Hepatocyte (in vitro differentiated cells): ENCODE results near the gene WWTR1.

ENCODE experiments used
- EZH2 ChIP-seq: fragments of 200-600 bp; sonication (generic); IDR thresholded peaks from 2 replicates; pipeline ENCODE4 v1.6.1; 2016; ENCODE audit warnings: antibody characterized with exemption, mild to moderate bottlenecking, borderline replicate concordance
- EZH2phosphoT487 ChIP-seq: fragments of 200-600 bp; sonication (generic); IDR thresholded peaks from one replicate; pipeline ENCODE4 v1.6.1; 2018; ENCODE audit warnings: antibody characterized with exemption, mild to moderate bottlenecking, low read depth, moderate library complexity; ENCODE audit not compliant: unreplicated experiment, severe bottlenecking

GRCh38 chr3:149486726-149487125 lies 171.1 kb downstream of the WWTR1 start:
- TF ChIP-seq EZH2, result no peak
- TF ChIP-seq EZH2phosphoT487, result no peak
